Motor neuron (in vitro differentiated cells): ENCODE data around the gene KATNAL1. TPM values are rescaled to one million over a fixed set of nuclear protein-coding genes. Genes with fewer than 3 reads are reported as not detected.
A peak's percentile ranks its signal among the peaks of the same experiment; 100 is the strongest.
"Not testable (repeated sequence)": the region's sequence is repeated elsewhere in the genome, so short reads cannot be mapped to it uniquely, and the experiment has no call there.

Experiments used
- ATAC-seq, 8 experiments: fragments of 200-7000 bp; cut with Tn5 transposase; replicated peaks in 6 of 8; 2 replicates each; pipeline ENCODE4 v1.8.0; 2021; ENCODE audit warnings: mild to moderate bottlenecking in 8 of 8, moderate library complexity in 8 of 8
- H3K27ac ChIP-seq, 2 donors: fragments of 250-450 bp; sonication (Bioruptor Pico); 2 replicates each; pipeline ENCODE4 v1.9.0; 2021; ENCODE audit warnings: antibody characterized with exemption in 2 of 2, mild to moderate bottlenecking in 2 of 2, moderate library complexity in 1 of 2
- H3K4me1 ChIP-seq, 2 donors: fragments of 250-450 bp; sonication (Bioruptor Pico); replicated peaks in 1 of 2; 2 replicates each; pipeline ENCODE4 v1.6.1; 2021; ENCODE audit warnings: antibody characterized with exemption in 2 of 2, mild to moderate bottlenecking in 2 of 2, moderate library complexity in 1 of 2
- H3K4me3 ChIP-seq, 5 donors: fragments of 250-450 bp; sonication (Bioruptor Pico); 2 replicates each; pipeline ENCODE4 v1.9.0; 2021; ENCODE audit warnings: antibody characterized with exemption in 5 of 5, mild to moderate bottlenecking in 5 of 5, moderate library complexity in 4 of 5
- WGBS, 10 experiments: fragments of 450-650 bp; shearing (Covaris generic); methylation state at CpG; one replicate each; pipeline ENCODE4 v1.0.0; 2022; 5-methylcytosine and 5-hydroxymethylcytosine counted together
- in situ Hi-C, 9 experiments: fragments of 400-800 bp; cut with MboI; loops; one replicate each; pipeline ENCODE4 v1.15.0; 2021; ENCODE audit warnings: low sequenced_read_pairs in 9 of 9, low pct_unique_long_range_greater_than_20kb in 2 of 9; ENCODE audit not compliant: unreplicated experiment in 9 of 9
- total RNA-seq, 8 experiments: library from RNA; unstranded; fragments of 300-600 nt; gene quantifications; 2 replicates each; pipeline versions ENCODE4 v1.2.3 to v1.2.4, GENCODE V29; 2022

Gene KATNAL1
- total RNA-seq, 8 experiments from 2014 or later = 5.2 to 46.6 (median 36.6) TPM

DNA sequence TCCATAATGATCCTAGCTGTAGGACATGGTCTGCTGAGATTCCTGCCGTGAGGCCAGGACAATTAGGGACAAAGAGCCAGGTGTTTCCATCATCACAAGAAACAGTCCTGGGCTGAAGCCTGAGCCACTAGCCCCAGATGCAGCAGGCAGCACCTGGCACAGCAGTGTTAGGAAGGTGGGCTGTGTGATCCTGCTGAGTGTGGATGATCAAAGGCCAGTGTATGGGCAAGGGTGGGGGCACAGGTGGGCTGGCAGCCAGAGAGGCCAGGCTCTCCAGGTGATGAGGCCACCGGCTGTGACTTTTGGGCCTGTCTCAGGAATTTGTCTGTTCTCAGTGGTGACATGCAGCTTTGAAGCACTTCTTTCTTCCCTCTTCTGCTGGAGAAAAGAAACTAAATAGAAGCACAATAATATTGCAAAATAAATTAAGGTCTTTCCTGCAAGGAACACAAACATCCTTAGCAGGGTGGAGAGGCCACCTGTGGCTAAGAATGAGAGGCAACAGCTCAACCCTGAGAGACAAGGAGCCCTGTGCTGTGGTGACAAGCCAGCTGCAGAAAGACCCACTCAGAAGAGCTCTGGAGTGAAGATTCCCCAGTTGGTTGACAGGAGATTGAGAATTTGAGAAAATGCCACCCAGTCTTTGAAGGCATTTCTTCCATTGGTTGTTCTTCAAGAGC, 127.6 kb downstream of the KATNAL1 start:
- Histone ChIP-seq H3K4me3 (no peak overlapping the region), H3K27ac (no peak overlapping the region), H3K4me1 (peaks cover 21 to 44% of the 10 kb centered on the region in 2 donors)
- ATAC-seq = no peak
- in situ Hi-C loops = no loop called here
- no CpG with 5 or more reads among the region's 2 CpGs for WGBS, 10 experiments

DNA sequence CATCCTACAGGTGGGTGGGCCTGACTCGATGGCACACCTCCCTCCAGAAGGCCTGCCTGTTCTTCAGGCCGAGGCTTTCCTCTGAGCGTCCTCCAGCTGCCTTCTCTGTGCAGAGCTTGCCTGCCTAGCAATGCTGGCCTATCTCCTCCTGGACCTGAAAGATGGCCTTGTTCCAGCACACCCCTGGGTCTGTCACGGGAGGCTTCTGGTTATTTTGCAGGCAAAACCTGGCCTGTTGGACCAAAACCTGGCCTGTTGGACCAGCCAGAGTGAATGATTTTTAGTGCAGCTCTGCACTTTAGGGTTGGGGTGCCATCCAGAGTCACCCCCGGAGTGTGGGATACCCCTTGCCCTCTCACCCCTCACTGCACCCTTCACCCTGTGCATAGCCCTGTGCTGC, 128.4 kb downstream of the KATNAL1 start:
- in situ Hi-C loops = no loop called here
- ATAC-seq = no peak
- WGBS, 10 experiments = 20 to 100% (median 69%) methylated on average over 1 to 2 of the region's 5 CpGs; no CpG with 5 or more reads in 6 of the 10 experiments
- Histone ChIP-seq H3K27ac (no peak overlapping the region), H3K4me1 (peaks cover 21 to 44% of the 10 kb centered on the region in 2 donors), H3K4me3 (no peak overlapping the region)

DNA sequence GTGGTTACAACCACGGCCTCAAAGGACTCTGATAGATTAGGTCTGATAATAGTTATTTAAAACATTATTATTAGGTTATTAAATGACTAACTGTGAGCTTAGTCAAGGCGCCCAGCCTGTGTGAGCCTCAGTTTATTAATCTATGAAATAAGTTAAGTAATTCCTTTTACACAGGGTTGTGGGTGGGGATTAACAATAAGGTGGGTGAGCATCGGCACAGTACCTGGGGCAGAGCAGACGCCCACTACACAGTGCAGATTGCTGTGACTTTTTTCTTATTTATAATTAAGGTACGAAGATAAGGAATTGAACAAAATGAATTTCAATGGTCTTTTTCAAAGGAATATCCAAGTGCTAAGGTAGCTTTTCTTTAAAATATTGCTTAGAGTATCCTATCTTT, 132.2 kb downstream of the KATNAL1 start:
- no peak overlapping the region for H3K4me3 ChIP-seq
- no peak overlapping the region for H3K27ac ChIP-seq
- 51 to 100% (median 81%) methylated on average over 1 to 5 of the region's 5 CpGs for WGBS, 10 experiments
- H3K4me1 ChIP-seq = peaks cover 8 to 12% of the 10 kb centered on the region in 2 donors
- in situ Hi-C loops = no loop called here
- ATAC-seq = no peak

DNA sequence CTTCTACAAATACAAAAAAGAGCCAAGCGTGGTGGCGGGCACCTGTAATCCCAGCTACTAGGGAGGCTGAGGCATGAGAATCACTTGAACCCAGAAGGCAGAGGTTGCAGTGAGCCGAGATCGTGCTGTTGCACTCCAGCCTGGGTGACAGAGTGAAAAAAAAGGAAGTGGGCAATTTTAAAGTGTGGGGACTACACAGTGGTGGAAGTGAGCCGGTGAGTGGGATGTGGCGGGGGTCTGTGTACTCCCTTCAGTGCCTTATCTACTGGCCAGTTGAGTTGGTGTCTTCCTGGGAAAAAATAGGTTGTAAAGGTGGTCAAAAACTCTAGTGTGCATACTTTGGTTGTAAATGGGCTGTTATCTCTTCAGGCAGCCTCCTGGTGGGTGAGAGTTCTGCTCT, 133.1 kb downstream of the KATNAL1 start:
- H3K27ac ChIP-seq, ATAC-seq, H3K4me1 ChIP-seq, in situ Hi-C loops, H3K4me3 ChIP-seq: not testable (repeated sequence)
- 92 to 100% (median 94%) methylated on average over 2 to 4 of the region's 6 CpGs; no CpG with 5 or more reads in 5 of the 10 experiments for WGBS, 10 experiments

DNA sequence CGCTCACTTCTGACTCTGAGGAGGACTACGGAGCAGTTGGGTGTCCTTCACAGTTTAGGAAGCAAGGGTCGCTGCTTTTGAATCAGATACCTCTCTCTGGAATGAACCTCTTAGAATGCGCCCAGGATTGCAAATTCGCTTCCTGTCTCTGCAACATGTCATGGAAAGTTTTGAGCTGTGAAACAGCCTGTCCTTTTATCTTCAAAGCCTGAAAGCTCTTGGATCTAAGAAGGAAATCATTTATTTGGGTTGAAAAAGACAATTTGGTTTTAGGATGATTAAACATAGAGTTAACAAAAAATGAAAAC, 134.1 kb downstream of the KATNAL1 start:
- Histone ChIP-seq H3K4me1 (peaks cover 0 to under 1% of the 10 kb centered on the region in 2 donors), H3K27ac (no peak overlapping the region), H3K4me3 (no peak overlapping the region)
- 15 to 100% (median 92%) methylated on average over 1 to 4 of the region's 5 CpGs; no CpG with 5 or more reads in 3 of the 10 experiments for WGBS, 10 experiments
- in situ Hi-C loops = no loop called here
- no peak for ATAC-seq

DNA sequence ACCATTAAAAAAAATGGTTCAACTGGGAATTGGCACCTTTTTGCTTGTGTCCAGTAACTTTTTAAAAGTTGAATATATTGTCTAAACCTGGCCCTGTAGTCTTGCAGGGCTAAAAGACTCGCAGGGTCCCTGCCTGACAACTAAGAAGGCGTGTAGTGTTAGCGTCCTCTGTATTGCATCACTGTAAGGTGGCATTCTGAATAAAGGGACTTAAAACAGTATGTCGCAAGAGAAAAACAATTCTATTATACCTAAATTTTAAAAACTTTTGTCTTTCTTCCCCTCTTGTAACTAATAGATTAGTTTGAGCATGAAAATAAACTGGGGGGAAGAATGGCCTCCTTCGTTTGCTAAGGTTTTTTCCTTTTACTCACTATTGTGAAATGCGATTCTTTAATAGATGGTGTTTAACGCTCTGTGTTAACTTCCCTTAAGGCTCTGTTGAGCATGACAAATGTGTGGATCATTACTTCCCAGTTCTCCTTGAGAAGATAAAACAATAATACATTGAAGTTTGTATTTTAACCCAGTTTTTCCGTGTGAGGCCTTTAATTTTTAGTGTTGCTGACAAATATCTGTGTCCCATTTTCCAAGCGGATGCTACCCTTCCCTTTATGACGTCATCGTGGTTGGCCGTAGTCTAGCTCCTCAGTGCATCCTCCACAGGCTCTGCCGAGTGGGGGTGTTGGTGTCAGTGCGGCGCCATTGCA, 134.6 kb downstream of the KATNAL1 start:
- ATAC-seq = peak in 1 of 8 experiments; percentile 28
- no peak overlapping the region for H3K27ac ChIP-seq
- H3K4me3 ChIP-seq = no peak overlapping the region
- H3K4me1 ChIP-seq = no peaks in the 10 kb centered on the region
- in situ Hi-C loops = no loop called here
- WGBS, 10 experiments = 51 to 95% (median 86%) methylated on average over 1 to 13 of the region's 15 CpGs

DNA sequence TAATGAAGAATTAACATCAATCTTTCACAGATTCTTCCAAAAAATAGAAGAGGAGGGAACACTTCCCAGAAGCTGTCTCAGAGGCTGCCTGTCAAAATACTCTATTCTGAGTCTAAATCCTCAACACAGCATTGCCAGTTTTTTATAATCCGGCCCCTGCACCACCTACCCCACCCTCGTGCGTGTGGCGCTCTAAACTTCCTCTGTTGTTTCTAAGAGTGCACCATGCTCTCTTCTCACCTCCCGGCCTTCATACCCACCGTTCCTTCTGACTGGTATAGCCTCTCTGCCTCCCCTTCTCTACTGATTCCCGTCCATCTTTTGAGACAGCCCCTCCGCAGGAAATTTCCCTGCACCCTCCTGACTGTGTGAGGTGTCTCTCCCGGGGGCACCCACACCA, 136.8 kb downstream of the KATNAL1 start:
- no peak for ATAC-seq
- Histone ChIP-seq H3K4me1 (peaks cover 8 to 9% of the 10 kb centered on the region in 2 donors), H3K4me3 (no peak overlapping the region), H3K27ac (no peak overlapping the region)
- in situ Hi-C loops = no loop called here
- 0 to 100% (median 92%) methylated on average over 1 to 9 of the region's 9 CpGs; no CpG with 5 or more reads in 1 of the 10 experiments for WGBS, 10 experiments

DNA sequence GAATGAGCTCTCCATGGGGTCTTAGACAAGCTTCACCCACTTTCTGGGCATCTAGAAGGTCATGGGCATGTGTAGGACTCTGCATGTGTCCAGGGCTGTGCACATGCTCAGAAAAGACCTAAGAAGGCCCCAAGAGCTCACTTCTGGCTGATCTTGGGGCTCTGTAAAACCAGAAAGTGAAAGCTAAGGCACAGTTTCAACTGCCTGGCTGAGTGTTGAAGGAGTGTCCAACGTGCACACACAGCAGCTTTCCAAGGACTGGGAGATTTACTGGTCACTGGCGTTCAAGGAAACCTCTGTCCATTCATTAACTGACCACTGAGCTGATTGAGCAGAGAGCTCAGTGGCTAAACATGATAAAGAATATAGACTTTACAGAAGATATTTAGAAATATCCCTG, 137.9 kb downstream of the KATNAL1 start:
- ATAC-seq = no peak

DNA sequence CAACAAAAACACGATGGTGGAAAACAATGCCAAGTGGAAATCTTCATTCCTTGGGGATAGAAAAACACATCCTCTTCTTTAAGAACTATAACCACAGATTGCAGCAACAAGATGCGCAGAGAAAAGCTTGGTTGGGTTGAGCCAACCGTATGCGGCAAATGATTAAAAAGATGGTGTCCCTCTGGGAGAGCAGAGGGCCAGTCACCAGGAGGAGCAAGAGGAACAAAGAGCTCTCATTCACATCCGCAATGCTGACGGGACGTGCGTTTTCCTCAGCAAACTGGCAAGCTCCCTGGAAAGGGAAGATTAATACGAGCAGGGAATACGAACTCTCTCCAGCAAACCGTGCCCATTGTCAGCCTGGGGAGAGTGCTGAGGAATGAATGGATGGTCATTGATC, 141.6 kb downstream of the KATNAL1 start:
- in situ Hi-C loops = no loop called here
- Histone ChIP-seq H3K27ac (peak overlapping the region; percentile 16 to 83), H3K4me3 (no peak overlapping the region), H3K4me1 (peaks cover 10 to 16% of the 10 kb centered on the region in 2 donors)
- ATAC-seq = peak in 5 of 8 experiments; percentile 77 to 87 (median 81)
- WGBS, 10 experiments = 19 to 71% (median 39%) methylated on average over 4 to 8 of the region's 11 CpGs; no CpG with 5 or more reads in 1 of the 10 experiments

More for the DNA sequence above, 137.9 kb downstream of the KATNAL1 start:
- WGBS, 10 experiments = 71 to 83% (median 71%) methylated on average over 1 to 2 of the region's 2 CpGs; no CpG with 5 or more reads in 7 of the 10 experiments
- Histone ChIP-seq H3K27ac (no peak overlapping the region), H3K4me3 (no peak overlapping the region), H3K4me1 (peaks cover 10 to 16% of the 10 kb centered on the region in 2 donors)
- in situ Hi-C loops = no loop called here

DNA sequence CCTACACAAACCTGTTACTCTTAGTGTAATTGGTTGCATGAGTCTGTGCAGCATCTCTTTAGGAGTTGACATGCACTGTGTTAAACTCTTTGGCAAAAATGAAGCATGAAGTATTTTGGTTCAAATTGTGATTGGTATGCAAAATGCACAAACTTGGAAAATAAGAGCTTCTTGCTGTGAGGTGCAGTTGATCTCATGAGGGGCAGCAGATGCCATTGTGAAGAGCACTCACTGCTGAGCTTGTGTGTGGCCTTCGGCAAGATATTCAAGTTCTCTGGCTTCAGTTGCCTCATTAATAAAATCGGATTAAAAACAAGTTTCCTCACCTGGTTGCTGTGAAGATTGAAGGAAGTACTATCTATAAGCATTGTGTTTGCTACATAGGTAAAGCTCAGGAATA, 142.3 kb downstream of the KATNAL1 start:
- WGBS, 10 experiments = 0 to 83% (median 73%) methylated on average over 1 to 2 of the region's 2 CpGs; no CpG with 5 or more reads in 4 of the 10 experiments
- in situ Hi-C loops = no loop called here
- no peak for ATAC-seq

DNA sequence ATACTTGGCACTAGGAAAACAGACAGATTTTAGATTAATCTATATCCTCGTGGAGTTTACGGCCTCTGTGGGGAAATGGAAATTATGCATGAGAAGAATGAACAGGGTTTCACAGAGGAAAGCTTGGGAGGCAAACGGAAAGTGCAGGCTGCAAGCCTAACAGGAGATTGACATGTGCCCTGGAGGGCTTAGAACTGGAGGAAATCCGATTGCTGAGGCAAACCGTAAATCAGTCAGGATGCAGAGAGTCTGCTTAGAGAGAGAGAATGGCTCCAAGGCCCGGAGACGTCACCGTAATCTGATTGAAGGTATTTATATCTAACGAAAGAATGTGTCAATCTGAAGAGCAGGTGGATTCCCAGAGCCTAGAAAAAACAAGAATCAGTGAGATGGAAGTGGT, 143.2 kb downstream of the KATNAL1 start:
- in situ Hi-C loops = no loop called here
- Histone ChIP-seq H3K27ac (no peak overlapping the region), H3K4me1 (peaks cover 10 to 16% of the 10 kb centered on the region in 2 donors), H3K4me3 (no peak overlapping the region)
- no peak for ATAC-seq
- WGBS, 10 experiments = 57 to 91% (median 67%) methylated on average over 2 to 9 of the region's 9 CpGs; no CpG with 5 or more reads in 1 of the 10 experiments

More for the DNA sequence above, 142.3 kb downstream of the KATNAL1 start:
- peaks cover 10 to 16% of the 10 kb centered on the region in 2 donors for H3K4me1 ChIP-seq
- peak overlapping the region in 1 of 2 donors; percentile 83 for H3K27ac ChIP-seq
- H3K4me3 ChIP-seq = no peak overlapping the region

DNA sequence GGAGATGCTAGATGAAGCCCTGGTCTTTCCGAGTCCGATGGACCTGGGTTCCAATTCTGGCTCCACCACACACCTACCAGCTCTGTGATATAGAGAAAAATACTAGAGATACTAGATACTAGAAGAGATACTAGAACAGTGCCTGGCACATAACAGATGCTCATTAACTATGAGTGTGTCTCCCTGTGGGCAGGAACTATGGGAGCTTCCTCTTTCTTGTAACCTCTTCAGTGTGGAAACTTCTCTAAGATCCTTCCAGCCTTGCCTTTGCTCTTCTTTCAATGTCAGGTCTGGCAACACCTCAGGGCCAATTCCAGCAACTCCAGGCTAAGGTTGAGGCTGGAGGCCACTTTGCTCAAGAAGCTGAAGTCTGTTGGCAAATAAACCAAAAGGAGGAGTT, 143.9 kb downstream of the KATNAL1 start:
- in situ Hi-C loops = no loop called here
- H3K27ac ChIP-seq = no peak overlapping the region
- no peak for ATAC-seq
- peaks cover 10 to 16% of the 10 kb centered on the region in 2 donors for H3K4me1 ChIP-seq
- 74 to 100% (median 90%) methylated on average over 1 to 2 of the region's 2 CpGs; no CpG with 5 or more reads in 6 of the 10 experiments for WGBS, 10 experiments
- H3K4me3 ChIP-seq = no peak overlapping the region

DNA sequence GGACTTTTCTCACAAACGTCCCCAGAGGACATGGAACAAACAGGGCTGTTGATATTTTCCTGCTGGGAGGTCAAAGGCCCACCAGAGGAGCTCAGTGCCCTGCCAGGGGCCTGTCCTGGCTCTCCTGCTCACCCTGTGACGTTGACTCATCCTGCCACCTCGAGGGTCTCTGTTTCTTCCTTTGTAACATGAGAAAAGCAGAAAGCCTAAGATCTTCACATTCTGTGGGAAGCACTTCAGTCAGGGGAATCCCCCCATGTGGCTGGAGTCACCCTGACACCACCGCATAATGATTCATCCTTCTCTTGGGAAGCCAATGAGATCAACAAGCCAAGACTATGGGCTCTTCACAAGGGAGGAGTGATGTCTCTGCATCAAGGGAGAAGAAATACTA, 147.9 kb downstream of the KATNAL1 start:
- in situ Hi-C loops = no loop called here
- H3K4me3 ChIP-seq = no peak overlapping the region
- WGBS, 10 experiments = 0 to 47% (median 7%) methylated on average over 1 to 4 of the region's 4 CpGs; no CpG with 5 or more reads in 2 of the 10 experiments
- H3K27ac ChIP-seq = no peak overlapping the region
- ATAC-seq = peak in 7 of 8 experiments; percentile 33 to 84 (median 56)
- no peaks in the 10 kb centered on the region for H3K4me1 ChIP-seq
